HG02970 (cell line): ENCODE measurements around the gene FRMD3.

Experiments used
- ATAC-seq: cut with Tn5 transposase; IDR thresholded peaks from one replicate; pipeline ENCODE4 v1.9.1; 2021; ENCODE audit warnings: mild to moderate bottlenecking, moderate library complexity, moderate number of reproducible peaks; ENCODE audit not compliant: unreplicated experiment, low FRiP score

The FRMD3 gene

DNA sequence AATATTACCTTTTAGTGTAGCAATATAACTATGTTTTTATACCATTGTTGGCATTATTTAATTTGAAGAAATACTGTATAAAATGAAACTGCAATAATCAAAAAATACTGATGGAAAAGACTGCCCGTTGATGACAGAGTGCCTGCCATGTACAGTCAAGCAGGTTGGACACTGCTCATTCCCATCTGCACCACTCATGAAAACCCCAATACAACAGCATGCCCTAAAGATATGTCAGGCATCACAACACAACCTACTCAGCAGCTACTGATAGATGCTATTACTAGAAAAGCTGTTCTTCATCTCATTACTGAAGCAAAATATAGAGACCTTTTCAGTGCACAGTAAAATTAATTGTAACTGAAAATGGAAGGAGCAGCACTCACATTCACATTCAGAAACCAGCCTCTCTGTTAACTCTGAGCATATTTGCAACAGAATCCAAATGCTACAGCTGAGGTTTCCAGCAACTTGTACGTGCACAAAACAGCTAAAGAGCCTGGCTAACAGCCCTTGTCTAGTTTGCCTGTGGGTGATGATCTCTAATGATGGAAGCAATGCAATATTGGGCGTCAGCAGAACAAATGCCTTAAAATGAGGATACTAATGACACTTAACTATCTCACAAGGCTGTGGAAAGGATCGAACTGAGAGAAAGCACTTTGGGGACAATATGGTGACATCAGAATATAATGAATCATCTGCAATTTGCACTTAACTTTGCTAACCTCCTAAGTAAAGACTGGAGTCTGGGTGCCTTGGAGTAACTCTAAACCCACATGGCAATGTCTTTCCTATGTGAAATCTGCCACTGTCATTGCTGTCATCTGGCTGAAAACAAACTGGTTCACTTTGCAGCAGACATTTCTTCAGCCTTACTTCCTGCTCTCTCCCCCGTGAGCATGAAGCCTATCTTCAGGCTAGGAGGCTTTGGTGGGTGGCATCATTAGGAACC is 280.0 kb downstream of the FRMD3 start:
- no peak for ATAC-seq

- ATAC-seq: no peak
Measured at GRCh38 chr9:83247732-83248131, 290.5 kb downstream of the FRMD3 start.

GRCh38 chr9:83245979-83246659 is 292.1 kb downstream of the FRMD3 start:
- no peak for ATAC-seq

DNA sequence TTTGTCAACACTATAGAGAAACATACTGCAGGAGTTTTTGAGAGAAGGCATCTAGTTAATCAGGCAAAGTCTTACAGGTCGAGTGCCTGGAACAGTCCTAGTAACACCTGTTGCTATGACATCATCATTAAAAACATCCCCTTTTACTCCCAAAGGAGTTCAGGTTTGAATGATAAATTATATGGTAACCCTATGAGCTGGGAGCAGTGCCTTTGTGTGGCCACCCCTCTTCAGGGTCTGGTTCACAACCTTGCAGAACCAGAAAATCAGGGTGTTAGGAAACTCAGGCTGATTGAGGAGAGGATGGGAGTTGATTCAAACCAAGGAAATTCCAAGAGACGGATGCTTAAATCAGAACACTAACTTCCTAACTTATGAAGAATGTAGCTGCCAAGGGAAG is 296.1 kb downstream of the FRMD3 start:
- ATAC-seq: no peak

GRCh38 chr9:83240671-83241070 is 297.5 kb downstream of the FRMD3 start:
- ATAC-seq: no peak

DNA sequence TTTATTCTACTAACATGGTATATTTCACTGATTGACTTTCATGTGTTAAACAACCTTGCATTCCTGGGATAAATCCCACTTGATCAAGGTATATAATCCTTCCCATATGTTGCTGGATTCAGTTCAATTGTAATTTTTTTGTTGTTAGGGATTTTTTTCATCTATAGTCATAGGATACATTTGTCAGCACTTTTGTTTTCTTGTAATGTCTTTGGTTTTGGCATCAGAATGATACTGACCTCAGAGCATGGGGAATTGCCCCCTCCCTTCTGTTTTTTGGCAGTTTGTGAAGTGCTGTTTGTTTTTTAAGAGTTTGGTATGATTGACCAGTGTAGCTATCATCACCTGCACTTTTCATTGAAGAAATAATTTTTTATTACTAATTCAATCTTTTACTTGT is 298.5 kb downstream of the FRMD3 start:
- ATAC-seq: no peak

DNA sequence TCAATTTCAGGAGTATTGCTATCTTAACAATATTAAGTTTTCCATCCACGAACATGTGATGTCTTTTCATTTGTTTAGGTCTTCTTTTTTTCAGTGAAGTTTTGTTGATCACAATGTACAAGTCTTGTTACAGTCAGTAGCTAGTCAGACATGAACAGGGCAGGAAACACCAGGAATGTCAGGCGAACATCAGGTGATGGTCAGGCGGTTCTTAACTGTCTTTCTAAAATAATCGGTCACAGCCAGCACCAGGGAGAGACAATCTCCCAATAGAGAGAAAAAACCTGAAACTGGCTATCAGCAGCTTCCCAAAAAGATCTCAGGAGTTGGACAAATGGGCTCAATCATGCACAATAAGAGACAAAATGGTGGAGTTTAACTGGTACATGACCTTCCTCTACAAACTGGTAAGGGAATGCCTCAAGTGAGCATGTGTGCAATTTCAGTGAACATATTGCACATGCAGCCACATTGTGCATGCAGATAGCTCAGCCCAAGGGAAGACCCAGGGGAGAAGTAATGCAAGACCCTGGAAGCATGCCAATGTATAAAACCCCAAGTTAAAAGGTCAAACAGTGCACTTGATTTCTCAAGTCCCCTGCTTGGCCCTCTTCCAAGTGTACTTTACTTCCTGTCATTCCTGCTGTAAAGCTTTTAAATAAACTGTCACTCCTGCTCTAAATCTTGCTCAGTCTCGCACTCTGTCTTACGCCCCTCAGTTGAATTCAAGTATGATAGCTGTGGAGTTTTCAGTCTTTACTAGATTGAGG is 299.1 kb downstream of the FRMD3 start:
- ATAC-seq: no peak

DNA sequence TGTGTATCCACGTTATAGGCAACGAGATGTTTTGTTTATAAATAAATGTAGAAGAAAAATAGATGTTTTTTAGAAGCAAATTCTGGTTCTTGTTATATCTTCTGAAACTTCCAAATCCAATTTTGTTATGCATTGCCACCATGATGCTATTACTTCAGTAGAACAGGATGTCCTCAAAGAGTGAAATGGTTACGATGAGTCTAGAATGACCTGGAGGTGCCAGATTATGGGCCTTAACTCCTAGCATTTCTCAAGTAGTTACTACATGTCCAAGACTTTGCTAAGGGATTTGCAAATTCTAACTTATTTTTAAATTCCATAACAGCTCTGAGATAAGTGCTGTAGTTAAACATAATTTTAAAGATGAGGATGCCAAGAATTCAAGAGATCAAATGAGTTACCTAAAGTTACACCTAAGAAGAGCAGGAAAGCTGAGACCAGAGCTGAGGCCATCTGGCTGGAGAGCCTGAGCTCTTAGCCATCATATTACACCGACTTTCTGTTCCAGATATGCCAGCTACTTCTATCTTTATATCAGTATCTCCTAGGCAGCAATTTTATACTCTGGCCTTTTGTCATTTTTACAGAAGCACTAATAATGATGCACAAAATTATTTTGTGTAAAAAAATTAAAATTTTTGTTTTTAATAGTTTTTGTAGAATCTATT is 302.0 kb downstream of the FRMD3 start:
- no peak for ATAC-seq

DNA sequence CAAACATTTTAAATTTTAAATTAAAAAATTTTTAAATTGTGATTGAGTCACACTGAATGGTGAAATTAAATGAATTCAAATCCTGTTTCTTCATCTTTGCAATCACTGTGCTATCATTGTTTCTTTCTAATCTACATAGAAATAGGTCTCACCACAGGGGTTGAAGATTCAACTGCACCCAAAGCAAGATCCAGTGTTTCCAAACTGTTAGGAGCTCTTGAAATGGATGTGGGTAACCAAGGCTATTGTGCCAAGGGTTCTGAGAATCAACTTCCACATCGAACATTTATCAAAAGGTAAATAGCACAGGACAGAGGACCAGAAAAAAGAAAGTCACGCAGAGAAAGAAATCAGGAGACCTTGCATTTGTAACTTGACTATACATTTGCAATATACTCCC is 302.7 kb downstream of the FRMD3 start:
- no peak for ATAC-seq

GRCh38 chr9:83234541-83234940 is 303.7 kb downstream of the FRMD3 start:
- ATAC-seq: no peak

GRCh38 chr9:83233647-83234046 is 304.6 kb downstream of the FRMD3 start:
- ATAC-seq: no peak

GRCh38 chr9:83231039-83231438 is 307.2 kb downstream of the FRMD3 start:
- ATAC-seq: no peak

DNA sequence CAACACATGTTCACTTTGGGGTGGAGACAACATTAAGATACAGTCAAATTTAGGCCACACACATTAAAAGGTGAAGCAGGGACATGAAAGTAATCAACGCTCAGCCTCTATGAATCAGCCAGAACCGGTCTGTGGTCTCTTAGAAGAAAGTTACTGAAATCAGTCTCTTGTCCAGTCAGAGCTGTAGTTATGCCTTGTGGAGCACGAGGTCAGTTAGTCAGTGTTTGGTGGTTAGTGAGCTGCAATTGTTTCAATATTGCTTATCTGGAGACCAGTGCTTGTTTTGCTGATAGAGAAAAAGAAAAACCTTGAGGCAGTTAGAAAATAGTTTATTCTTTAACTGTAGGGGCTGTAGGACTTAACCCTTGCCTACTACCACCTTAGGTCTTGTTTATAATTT is 317.5 kb downstream of the FRMD3 start:
- ATAC-seq: peak; percentile 79

DNA sequence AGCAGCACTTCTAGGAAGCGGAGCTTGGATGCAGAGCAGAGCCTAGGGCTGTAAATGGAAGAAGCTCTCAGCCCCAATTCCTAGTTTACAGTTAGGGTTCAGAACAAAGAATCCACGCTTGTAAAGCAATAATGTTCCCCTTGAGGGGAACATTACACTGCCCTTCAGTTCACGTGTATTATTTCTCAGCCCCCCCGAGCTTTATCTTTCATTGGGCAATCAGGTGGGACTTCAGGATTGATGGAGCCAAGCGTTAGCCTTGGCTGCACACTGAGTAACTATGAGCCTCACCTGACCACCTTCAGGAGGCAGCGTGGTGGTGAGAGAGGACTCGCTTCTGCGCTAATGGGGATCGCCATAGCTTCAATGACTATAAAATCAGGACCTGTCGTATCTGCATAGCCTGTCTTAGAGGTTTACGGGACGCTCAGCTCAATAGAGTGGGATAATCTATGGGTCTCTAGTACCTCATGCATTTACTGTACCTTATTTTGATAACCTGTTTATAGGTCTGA is 318.2 kb downstream of the FRMD3 start:
- no peak for ATAC-seq

DNA sequence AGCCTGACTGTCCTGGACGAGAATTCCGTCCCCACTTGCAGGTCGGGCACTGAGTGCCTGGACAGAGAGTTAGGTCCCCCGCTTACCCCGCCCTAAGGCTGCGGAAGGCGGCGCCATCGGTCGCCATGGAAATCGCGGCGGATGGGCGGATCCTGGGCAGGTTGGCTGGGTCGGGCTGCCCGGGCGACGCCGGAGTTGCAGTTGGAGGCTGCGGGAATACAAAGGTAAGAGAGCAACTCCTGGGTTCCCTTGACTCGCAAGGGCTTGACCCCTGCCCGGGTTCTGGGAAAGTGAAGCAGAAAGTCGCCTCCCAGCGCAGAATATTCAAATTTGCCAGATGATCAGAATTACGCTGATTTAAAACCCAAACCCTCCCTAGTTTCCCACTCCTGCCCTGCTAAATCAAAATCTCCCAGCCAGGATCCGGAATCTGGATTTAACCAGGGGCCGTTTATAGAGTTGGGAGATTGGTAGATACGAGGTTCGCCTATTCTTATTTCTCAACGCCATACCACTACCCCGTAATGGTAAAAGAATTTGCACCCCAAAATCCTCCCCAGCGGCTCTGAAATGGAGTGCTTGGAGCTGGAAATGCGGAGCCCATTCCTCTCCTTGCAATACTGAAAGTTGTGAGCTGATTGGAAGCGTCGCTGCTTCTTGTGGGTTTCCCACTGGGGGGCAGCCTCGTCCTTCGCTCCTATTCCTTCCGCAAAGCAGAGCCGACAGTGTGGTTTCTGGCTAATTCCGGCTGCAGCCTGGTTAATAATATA is 318.9 kb downstream of the FRMD3 start:
- ATAC-seq: no peak

- no peak for ATAC-seq
Measured at GRCh38 chr9:83218411-83219090, 319.6 kb downstream of the FRMD3 start.

GRCh38 chr9:83209188-83209731 is 328.9 kb downstream of the FRMD3 start:
- no peak for ATAC-seq

- no peak for ATAC-seq
Measured at GRCh38 chr9:83208065-83208850, 329.9 kb downstream of the FRMD3 start.
